ENCODE results near the gene RNF144B.
A peak's percentile ranks its signal among the peaks of the same experiment; 100 is the strongest.
"Not testable (repeated sequence)": the region's sequence is repeated elsewhere in the genome, so short reads cannot be mapped to it uniquely, and the experiment has no call there.

The RNF144B gene

GRCh38 chr6:18405477-18406293 is 18.5 kb downstream of the RNF144B start:
- no peak for DNase-seq (ENCODE audit: low read depth)
- no peak overlapping the region for H3K4me3 ChIP-seq (ENCODE audit: low read depth, low read length)
- TF ChIP-seq, protein P1, sequence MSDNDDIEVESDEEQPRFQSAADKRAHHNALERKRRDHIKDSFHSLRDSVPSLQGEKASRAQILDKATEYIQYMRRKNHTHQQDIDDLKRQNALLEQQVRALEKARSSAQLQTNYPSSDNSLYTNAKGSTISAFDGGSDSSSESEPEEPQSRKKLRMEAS (IDR thresholded peaks at IDR 0.05; ENCODE audit: low read depth, low read length), result no peak
- TF ChIP-seq, protein P2, sequence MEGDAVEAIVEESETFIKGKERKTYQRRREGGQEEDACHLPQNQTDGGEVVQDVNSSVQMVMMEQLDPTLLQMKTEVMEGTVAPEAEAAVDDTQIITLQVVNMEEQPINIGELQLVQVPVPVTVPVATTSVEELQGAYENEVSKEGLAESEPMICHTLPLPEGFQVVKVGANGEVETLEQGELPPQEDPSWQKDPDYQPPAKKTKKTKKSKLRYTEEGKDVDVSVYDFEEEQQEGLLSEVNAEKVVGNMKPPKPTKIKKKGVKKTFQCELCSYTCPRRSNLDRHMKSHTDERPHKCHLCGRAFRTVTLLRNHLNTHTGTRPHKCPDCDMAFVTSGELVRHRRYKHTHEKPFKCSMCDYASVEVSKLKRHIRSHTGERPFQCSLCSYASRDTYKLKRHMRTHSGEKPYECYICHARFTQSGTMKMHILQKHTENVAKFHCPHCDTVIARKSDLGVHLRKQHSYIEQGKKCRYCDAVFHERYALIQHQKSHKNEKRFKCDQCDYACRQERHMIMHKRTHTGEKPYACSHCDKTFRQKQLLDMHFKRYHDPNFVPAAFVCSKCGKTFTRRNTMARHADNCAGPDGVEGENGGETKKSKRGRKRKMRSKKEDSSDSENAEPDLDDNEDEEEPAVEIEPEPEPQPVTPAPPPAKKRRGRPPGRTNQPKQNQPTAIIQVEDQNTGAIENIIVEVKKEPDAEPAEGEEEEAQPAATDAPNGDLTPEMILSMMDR (IDR thresholded peaks at IDR 0.05; ENCODE audit: low read depth, low read length), result no peak
- no peak for TF ChIP-seq MYC (IDR thresholded peaks at IDR 0.05; ENCODE audit: low read depth, low read length)
- no peak for TF ChIP-seq POLR2A (IDR thresholded peaks at IDR 0.05; ENCODE audit: extremely low read depth, insufficient read length)

GRCh38 chr6:18406955-18407749 is 20.0 kb downstream of the RNF144B start:
- TF ChIP-seq, protein P2 (IDR thresholded peaks at IDR 0.05; ENCODE audit: low read depth, low read length), result no peak
- TF ChIP-seq, protein P1 (IDR thresholded peaks at IDR 0.05; ENCODE audit: low read depth, low read length), result no peak
- TF ChIP-seq MYC (IDR thresholded peaks at IDR 0.05; ENCODE audit: low read depth, low read length) (no peak), POLR2A (IDR thresholded peaks at IDR 0.05; ENCODE audit: extremely low read depth, insufficient read length) (no peak)
- peak; percentile 6 for DNase-seq (ENCODE audit: low read depth)
- no peak overlapping the region for H3K4me3 ChIP-seq (ENCODE audit: low read depth, low read length)

DNA sequence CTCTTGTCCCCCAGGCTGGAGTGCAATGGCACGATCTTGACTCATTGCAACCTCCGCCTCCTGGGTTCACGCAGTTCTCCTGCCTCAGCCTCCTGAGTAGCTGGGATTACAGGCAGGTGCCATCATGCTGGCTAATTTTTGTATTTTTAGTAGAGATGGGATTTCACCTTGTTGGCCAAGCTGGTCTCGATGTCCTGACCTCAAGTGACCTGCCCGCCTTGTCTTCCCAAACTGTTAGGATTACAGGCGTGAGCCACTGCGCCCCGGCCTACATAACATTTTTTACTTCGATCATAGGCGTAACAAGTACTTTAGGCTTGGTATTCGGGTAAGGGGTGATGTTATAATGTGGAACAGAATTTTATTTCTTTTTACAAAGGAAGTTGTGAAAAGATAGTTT is 22.5 kb downstream of the RNF144B start:
- not testable (repeated sequence) for DNase-seq (ENCODE audit: low read depth); H3K4me3 ChIP-seq (ENCODE audit: low read depth, low read length)

DNA sequence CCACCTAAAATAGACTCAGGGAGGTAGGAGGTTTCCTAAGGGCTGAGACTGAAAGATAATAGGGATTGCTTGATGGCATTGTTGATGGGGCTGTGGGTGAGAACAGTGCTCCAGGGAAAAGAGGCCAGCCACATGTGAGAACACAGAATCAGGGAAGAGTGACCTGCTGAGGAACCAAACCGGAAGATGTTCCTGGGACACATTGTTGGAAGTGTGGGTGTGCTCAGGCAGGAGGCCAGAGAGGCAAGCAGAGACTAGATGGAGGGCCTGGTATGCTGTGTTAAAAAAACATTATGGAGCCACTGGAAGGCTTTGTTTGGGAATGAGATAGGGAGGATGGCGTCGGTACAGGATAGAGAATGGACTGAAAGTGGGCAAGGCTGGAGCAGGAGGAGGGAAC is 23.3 kb downstream of the RNF144B start:
- no peak for DNase-seq (ENCODE audit: low read depth)
- TF ChIP-seq, protein P2 (IDR thresholded peaks at IDR 0.05; ENCODE audit: low read depth, low read length), result no peak
- TF ChIP-seq, protein P1 (IDR thresholded peaks at IDR 0.05; ENCODE audit: low read depth, low read length), result no peak
- TF ChIP-seq POLR2A (IDR thresholded peaks at IDR 0.05; ENCODE audit: extremely low read depth, insufficient read length), result no peak
- no peak for TF ChIP-seq MYC (IDR thresholded peaks at IDR 0.05; ENCODE audit: low read depth, low read length)
- no peak overlapping the region for H3K4me3 ChIP-seq (ENCODE audit: low read depth, low read length)

DNA sequence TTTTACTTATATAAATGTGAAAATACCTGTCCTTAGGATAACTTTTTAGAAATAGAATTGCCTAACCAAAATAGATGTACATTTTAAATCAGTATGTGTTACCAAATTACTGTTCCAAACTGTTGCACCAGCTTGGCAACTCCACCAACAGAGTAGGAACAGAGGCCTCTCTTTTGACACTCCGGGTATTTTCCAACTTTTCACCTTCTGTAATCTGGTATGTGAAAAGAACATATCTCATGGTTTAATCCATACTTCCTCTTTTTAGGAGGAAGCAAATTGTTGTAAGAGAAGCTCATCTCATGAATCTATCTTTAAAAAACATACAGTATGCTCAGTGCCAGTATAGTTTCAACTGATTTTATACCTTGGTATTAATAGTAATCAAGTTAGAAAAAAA is 24.9 kb downstream of the RNF144B start:
- DNase-seq (ENCODE audit: low read depth), result peak; percentile 15
- TF ChIP-seq MYC (IDR thresholded peaks at IDR 0.05; ENCODE audit: low read depth, low read length), result no peak
- TF ChIP-seq, protein P1 (IDR thresholded peaks at IDR 0.05; ENCODE audit: low read depth, low read length), result no peak
- TF ChIP-seq, protein P2 (IDR thresholded peaks at IDR 0.05; ENCODE audit: low read depth, low read length), result no peak
- no peak for TF ChIP-seq POLR2A (IDR thresholded peaks at IDR 0.05; ENCODE audit: extremely low read depth, insufficient read length)
- H3K4me3 ChIP-seq (ENCODE audit: low read depth, low read length), result no peak overlapping the region

DNA sequence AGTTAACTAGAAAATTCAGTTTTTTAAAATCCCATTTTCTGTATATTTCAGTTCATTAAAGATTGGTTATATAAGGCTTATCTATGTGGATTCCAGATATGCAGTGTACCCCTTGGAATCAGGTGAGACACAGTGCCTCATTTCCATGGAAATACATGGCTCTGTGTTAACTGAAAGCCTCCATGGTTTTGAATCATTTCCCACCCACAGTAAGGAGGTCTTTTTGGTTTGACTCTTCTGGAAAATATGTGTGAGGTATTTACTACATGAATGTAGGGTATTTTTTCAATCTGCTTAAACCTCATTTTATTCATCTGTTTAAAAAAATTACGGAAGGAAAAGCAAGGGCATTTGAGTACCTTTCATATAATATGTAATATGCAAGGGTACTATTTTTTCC is 25.5 kb downstream of the RNF144B start:
- TF ChIP-seq, protein P1 (IDR thresholded peaks at IDR 0.05; ENCODE audit: low read depth, low read length), result no peak
- TF ChIP-seq POLR2A (IDR thresholded peaks at IDR 0.05; ENCODE audit: extremely low read depth, insufficient read length) (no peak), MYC (IDR thresholded peaks at IDR 0.05; ENCODE audit: low read depth, low read length) (no peak)
- TF ChIP-seq, protein P2 (IDR thresholded peaks at IDR 0.05; ENCODE audit: low read depth, low read length), result no peak
- no peak overlapping the region for H3K4me3 ChIP-seq (ENCODE audit: low read depth, low read length)
- DNase-seq (ENCODE audit: low read depth), result no peak

Data from NB4 (cell line).